Endothelial cell of umbilical vein (primary cell): ENCODE measurements around the gene NEDD4L. TPM values are rescaled to one million over a fixed set of nuclear protein-coding genes. Genes with fewer than 3 reads are reported as not detected.

Source experiments
- BruUV-seq: library from RNA; stranded (reverse); fragments of 400-500 nt; replicated peaks from 2 replicates; lab custom pipeline; 2021; lab: Mats Ljungman, UMichigan
- CTCF ChIA-PET: fragments of 300-600, 350-600 bp; sonication (Branson Sonifier 250); formaldehyde crosslinking; loops from one replicate; lab custom pipeline; 2021; ENCODE audit warnings: antibody characterized with exemption, inconsistent platforms; lab: Charles Lee
- POLR2A ChIA-PET: fragments of 300-600, 350-600 bp; sonication (Branson Sonifier 250); formaldehyde crosslinking; loops from one replicate; lab custom pipeline; 2021; ENCODE audit warnings: antibody characterized with exemption, inconsistent platforms; lab: Charles Lee
- DNase-seq: peaks from one replicate; pipeline ENCODE4 v3.0.0-alpha.2; 2011; ENCODE audit warnings: low read depth, low spot score
- FAIRE-seq: peaks from 2 replicates; lab custom pipeline; 2011; peaks lifted over from hg19 to GRCh38; lab: Jason Lieb, UNC
- H2AFZ ChIP-seq: 2 replicates; pipeline ENCODE4 v1.6.0; 2012; ENCODE audit warnings: low read depth, low read length, control low read depth, inconsistent platforms
- H3K27ac ChIP-seq: 2 replicates; pipeline ENCODE4 v1.5.1; 2011; ENCODE audit warnings: low read depth, mild to moderate bottlenecking, control low read depth, low read length, moderate library complexity; ENCODE audit not compliant: insufficient read depth
- H3K27me3 ChIP-seq, 2 experiments: 2 replicates each; pipeline versions ENCODE4 v1.6.0 to v1.6.1; 2011; ENCODE audit warnings: low read length in 2 of 2, mixed read lengths in 1 of 2; ENCODE audit not compliant: control insufficient read depth in 2 of 2, insufficient read depth in 2 of 2
- H3K36me3 ChIP-seq, 2 experiments: 2 replicates in 1 of 2; 3 replicates in 1 of 2; pipeline ENCODE4 v1.5.1; 2011; ENCODE audit warnings: low read length in 2 of 2, mild to moderate bottlenecking in 1 of 2, moderate library complexity in 1 of 2; ENCODE audit not compliant: control insufficient read depth in 2 of 2, insufficient read depth in 2 of 2; ENCODE audit errors: extremely low read depth in 1 of 2
- H3K4me1 ChIP-seq: 3 replicates; pipeline ENCODE4 v1.5.1; 2011; ENCODE audit warnings: mild to moderate bottlenecking, low read length; ENCODE audit not compliant: control insufficient read depth, insufficient read depth; ENCODE audit errors: extremely low read depth
- H3K4me2 ChIP-seq: 2 replicates; pipeline ENCODE4 v1.6.1; 2011; ENCODE audit warnings: low read length, control low read depth, mixed read lengths; ENCODE audit not compliant: insufficient read depth
- H3K4me3 ChIP-seq, 3 experiments: fragments of 200-600 bp in 1 of 3; sonication (generic), shearing (Covaris generic) in 1 of 3; replicated peaks in 1 of 3; 2 replicates each; pipeline ENCODE4 v1.5.1; 2011 to 2016; ENCODE audit warnings: control low read depth in 3 of 3, low read length in 3 of 3, mild to moderate bottlenecking in 2 of 3, inconsistent platforms in 1 of 3, low read depth in 1 of 3, moderate library complexity in 1 of 3; ENCODE audit not compliant: insufficient read depth in 1 of 3
- H3K79me2 ChIP-seq: 2 replicates; pipeline ENCODE4 v1.6.0; 2012; ENCODE audit warnings: low read length, inconsistent platforms; ENCODE audit not compliant: control insufficient read depth, insufficient read depth
- H3K9ac ChIP-seq: replicated peaks from 2 replicates; pipeline ENCODE3; 2011; ENCODE audit warnings: low read length, control low read depth; ENCODE audit not compliant: insufficient read depth; ENCODE audit errors: extremely low read depth
- H3K9me1 ChIP-seq: replicated peaks from 3 replicates; pipeline ENCODE4 v1.6.0; 2011; ENCODE audit warnings: mild to moderate bottlenecking, low read length; ENCODE audit not compliant: control insufficient read depth, insufficient read depth; ENCODE audit errors: extremely low read depth
- H3K9me3 ChIP-seq: replicated peaks from 2 replicates; pipeline ENCODE4 v1.5.1; 2012; ENCODE audit warnings: low read length, inconsistent platforms; ENCODE audit not compliant: control insufficient read depth, insufficient read depth
- H4K20me1 ChIP-seq: replicated peaks from 2 replicates; pipeline ENCODE3; 2011; ENCODE audit warnings: mild to moderate bottlenecking, low read length; ENCODE audit not compliant: control insufficient read depth, insufficient read depth; ENCODE audit errors: extremely low read depth
- CTCF ChIP-seq, 2 donors: IDR thresholded peaks; 1 replicate in 1 of 2; 2 replicates in 1 of 2; pipeline ENCODE4 v1.5.1; 2011; ENCODE audit warnings: low read length in 2 of 2, mild to moderate bottlenecking in 2 of 2, moderate library complexity in 2 of 2, control low read depth in 1 of 2, inconsistent platforms in 1 of 2, low read depth in 1 of 2; ENCODE audit not compliant: insufficient read depth in 1 of 2; ENCODE audit errors: extremely low read depth in 1 of 2
- EZH2 ChIP-seq: IDR thresholded peaks from 2 replicates; pipeline ENCODE4 v1.6.1; 2012; ENCODE audit warnings: borderline replicate concordance, low read depth, mild to moderate bottlenecking, moderate library complexity, low read length, inconsistent platforms; ENCODE audit not compliant: severe bottlenecking
- GATA2 ChIP-seq: IDR thresholded peaks from 2 replicates; pipeline ENCODE4 v1.7.0; 2011; ENCODE audit warnings: low read depth, mild to moderate bottlenecking, moderate library complexity, mixed read lengths, low read length; ENCODE audit not compliant: insufficient read length, insufficient read depth
- JUN ChIP-seq: IDR thresholded peaks from 2 replicates; pipeline ENCODE4 v1.6.1; 2011; ENCODE audit warnings: borderline replicate concordance, low read depth; ENCODE audit not compliant: insufficient read length, insufficient read depth
- MAX ChIP-seq: IDR thresholded peaks from 2 replicates; pipeline ENCODE4 v1.6.1; 2011; ENCODE audit not compliant: insufficient read depth, insufficient read length
- POLR2AphosphoS5 ChIP-seq: IDR thresholded peaks from 2 replicates; pipeline ENCODE4 v1.6.1; 2012; ENCODE audit warnings: low read depth, mild to moderate bottlenecking, control low read depth, low read length, moderate library complexity; ENCODE audit not compliant: insufficient read depth
- dilution Hi-C: fragments of 300-500 bp; cut with MboI; formaldehyde crosslinking; loops from one replicate; pipeline ENCODE4 v1.15.0; 2019; ENCODE audit warnings: low sequenced_read_pairs; ENCODE audit not compliant: extremely low pct_ligation_motif_present
- intact Hi-C: fragments of 100-400 bp; cut with micrococcal nuclease; formaldehyde crosslinking; loops from one replicate; pipeline ENCODE4 v1.10.0; 2022
- polyA plus RNA-seq, 4 experiments: library from polyadenylated mRNA; depleted of rRNA in 3 of 4; stranded (reverse) in 3 of 4; unstranded in 1 of 4; fragments of >200 nt; gene quantifications; 2 replicates each; pipeline versions ENCODE4 v1.2.1 to v1.2.3, GENCODE V29; 2011 to 2012; ENCODE audit warnings: missing spikeins in 1 of 4
- total RNA-seq: library from RNA; stranded (reverse); gene quantifications from 2 replicates; pipeline ENCODE4 v1.2.3, GENCODE V29; 2021

The NEDD4L gene
- total and polyA plus RNA-seq, 2 donors (not counting 3 experiments of a cell fraction or from before 2014, with no cell fraction given) = 20.5 to 78.9 TPM

- ChIA-PET POLR2A (no interaction called here), CTCF (interaction anchor here (1.3 kb wide), 1 partner anchor 138 kb away, joined by 4 read pairs; no protein-coding TSS in a partner anchor)
- Histone ChIP-seq H3K4me2 (no peak overlapping the region), H3K36me3 (peaks cover 2 to 8% of the 10 kb centered on the region in 2 experiments), H3K79me2 (no peaks in the 10 kb centered on the region), H3K9ac (no peak overlapping the region), H3K9me1 (no peaks in the 10 kb centered on the region), H3K27ac (no peak overlapping the region), H4K20me1 (no peaks in the 10 kb centered on the region), H3K9me3 (no peaks in the 10 kb centered on the region), H3K4me3 (no peak overlapping the region), H2AFZ (no peak overlapping the region), H3K4me1 (no peaks in the 10 kb centered on the region), H3K27me3 (no peaks in the 10 kb centered on the region)
- DNase-seq = no peak
- TF ChIP-seq EZH2 (no peak), JUN (no peak), MAX (no peak)
- intact Hi-C loops = no loop called here
- FAIRE-seq = no peak
- no TSS peak for BruUV-seq
- dilution Hi-C loops = no loop called here
Observed at GRCh38 chr18:58347135-58347534, 303.1 kb downstream of the NEDD4L start.

GRCh38 chr18:58348517-58348916, 304.5 kb downstream of the NEDD4L start:
- no peak overlapping the region for H3K4me3 ChIP-seq
- no peak for FAIRE-seq
- H3K27ac ChIP-seq = no peak overlapping the region
- TF ChIP-seq CTCF (IDR thresholded peaks at IDR 0.05; ENCODE audit: extremely low read depth in 1 of 2, insufficient read depth in 1 of 2, low read depth in 1 of 2, low read length in 2 of 2) = no peak
- no peak for TF ChIP-seq GATA2
- no peak for TF ChIP-seq POLR2AphosphoS5
- H3K9me3 ChIP-seq = no peaks in the 10 kb centered on the region
- dilution Hi-C loops (no loop called here), intact Hi-C loops (no loop called here)
- no peaks in the 10 kb centered on the region for H3K9me1 ChIP-seq
- H3K9ac ChIP-seq = no peak overlapping the region
- POLR2A ChIA-PET = interaction anchor here (0.7 kb wide), 1 partner anchor 44 kb away, joined by 7 read pairs; no protein-coding TSS in a partner anchor
- no peak for DNase-seq
- H3K79me2 ChIP-seq = no peaks in the 10 kb centered on the region
- BruUV-seq = no TSS peak
- H3K36me3 ChIP-seq = peaks cover 0 to 12% of the 10 kb centered on the region in 2 experiments
- no peaks in the 10 kb centered on the region for H4K20me1 ChIP-seq
- CTCF ChIA-PET = interaction anchor here (0.7 to 1.1 kb wide), 3 partner anchors 9 to 91 kb away, joined by 3 read pairs; no protein-coding TSS in a partner anchor
- no peaks in the 10 kb centered on the region for H3K27me3 ChIP-seq
- H2AFZ ChIP-seq = no peak overlapping the region
- no peak overlapping the region for H3K4me2 ChIP-seq
- no peaks in the 10 kb centered on the region for H3K4me1 ChIP-seq
